ENCODE results near the gene NYAP1. TPM values are rescaled to one million over a fixed set of nuclear protein-coding genes. Genes with fewer than 3 reads are reported as not detected.
"Not testable (repeated sequence)": the region's sequence is repeated elsewhere in the genome, so short reads cannot be mapped to it uniquely, and the experiment has no call there.

The NYAP1 gene
- total RNA-seq: 0.16 TPM

DNA sequence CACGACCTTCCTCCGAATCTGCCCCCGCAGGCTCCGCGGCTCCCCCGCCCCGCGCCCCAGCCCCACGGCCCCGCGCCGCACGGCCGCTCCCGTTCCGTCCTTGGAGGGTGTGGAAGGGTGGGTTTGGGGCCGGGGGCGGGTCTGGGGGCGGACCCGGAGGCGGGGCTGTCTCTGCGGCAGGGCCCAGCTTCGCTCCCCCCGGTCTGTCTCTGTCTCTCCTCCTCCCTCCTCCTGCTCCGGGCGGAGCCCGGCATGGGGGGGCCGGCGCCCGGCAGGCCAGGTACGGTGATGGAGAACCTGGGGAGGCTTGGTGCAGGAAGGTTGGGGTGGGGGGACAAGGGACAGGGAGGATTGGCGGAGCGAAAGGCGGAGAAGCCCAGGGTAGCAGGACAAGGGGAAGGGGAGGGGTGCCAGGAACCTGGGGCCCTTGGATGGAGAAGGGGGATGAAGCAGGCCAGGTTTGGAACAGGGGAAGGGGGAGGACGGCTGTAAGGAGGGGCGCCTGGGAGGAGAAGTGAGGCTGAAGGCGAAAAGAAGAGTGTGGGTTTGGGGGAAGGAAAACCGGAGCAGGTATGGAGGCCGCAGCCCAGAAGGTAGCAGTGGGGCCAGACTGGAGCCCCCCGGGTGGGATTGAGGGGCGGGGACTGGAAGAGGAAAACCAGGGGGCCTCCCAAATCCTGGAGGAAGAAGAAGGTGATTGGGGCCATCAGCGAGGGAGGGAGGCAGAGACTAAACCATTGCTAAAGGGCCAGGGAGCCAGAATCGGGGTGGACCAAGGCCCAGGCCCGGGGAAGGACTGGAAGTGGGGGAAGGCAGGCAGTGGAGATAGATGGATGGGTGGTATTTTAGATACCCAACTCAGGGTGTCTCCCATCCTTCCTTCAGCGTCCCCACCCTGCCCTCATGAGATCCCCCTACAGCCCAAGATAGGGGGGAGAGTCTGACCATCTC is at the start of gene NYAP1:
Gene NYAP1, plus strand, starts transcription at position 206 of the 951 bp plus-strand sequence. CDS start 1,385 bp downstream, outside the sequence.
- peak; percentile 31 for ATAC-seq

DNA sequence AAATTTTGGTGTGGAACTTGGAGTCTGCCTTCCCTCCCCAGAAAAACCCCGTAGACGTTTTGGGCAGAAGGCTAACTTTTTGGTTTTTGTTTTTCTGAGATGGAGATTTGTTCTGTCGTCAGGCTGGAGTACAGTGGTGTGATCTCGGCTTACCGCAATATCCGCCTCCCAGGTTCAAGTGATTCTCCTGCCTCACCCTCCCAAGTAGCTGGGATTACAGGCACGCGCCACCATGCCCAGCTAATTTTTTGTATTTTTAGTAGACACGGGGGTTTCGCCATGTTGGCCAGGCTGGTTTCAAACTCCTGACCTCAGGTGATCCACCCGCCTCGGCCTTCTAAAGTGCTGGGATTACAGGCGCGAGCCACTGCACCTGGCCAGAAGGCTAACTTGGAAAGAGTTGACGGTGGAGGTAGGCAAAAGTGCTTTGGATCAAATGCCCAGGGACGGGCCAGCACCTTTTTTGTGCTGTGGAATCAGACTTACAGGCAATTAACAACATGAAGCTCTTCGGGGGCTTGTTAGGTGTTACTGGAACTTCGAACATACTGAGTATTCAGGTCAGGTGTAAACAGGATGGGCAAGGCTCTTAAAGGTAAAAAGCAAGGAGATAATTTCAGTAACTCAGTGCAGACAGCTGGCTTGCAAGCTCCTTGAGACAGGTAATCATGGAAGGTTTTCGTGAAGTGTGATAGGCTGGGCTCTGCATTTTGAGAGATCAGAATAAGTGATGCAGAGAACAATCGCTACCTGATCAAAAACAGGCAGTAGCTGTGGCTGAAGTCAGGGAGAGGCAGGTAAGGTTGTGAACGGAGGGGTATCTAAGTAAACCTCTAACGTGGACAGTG is 49.2 kb upstream of the NYAP1 start:
- ATAC-seq: no peak

DNA sequence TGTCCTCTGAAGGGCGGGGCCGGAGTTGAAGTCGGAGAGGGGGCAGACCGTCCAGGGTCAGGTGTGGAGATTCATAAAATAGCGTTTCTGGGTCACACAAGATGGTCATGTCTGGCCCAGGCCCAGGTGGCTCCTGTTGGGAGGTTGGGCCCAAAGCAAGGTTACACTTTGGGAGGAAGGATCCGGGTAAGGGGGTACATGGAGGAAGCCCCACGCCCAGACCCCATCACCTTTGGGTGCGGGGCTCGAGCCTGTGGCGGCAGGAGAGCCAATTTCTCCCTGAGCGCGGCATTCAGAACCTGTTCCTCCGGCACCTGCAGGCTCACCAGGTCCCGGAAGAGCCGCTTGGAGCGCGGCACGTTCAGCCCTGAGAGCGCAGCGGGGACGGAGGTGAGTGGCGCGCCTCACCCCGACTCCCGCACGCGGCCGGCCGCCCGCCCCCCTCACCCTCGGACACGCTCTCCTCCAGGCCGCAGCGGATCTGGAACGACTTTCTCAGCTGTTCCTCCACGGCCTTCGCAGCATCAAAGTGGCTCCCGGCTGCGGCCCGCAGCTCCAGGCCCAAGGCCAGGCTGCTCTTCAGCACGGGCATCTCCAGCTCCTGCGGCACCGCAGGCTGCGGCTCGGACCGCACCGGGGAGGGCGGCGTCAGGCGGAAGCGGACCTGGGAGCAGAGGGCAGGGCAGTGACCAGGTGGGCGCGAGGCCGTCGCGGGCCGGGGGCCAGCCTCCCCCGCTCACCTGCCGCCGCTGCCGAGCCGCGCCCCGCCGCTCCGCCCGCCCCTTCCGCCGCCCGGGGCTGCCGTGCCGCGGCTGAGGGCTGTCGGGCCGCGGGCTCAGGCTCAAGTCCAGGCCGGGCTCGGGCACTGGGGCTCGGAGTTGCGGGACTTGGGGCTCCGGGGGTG is 48.1 kb upstream of the NYAP1 start:
- ATAC-seq: peak; percentile 62

DNA sequence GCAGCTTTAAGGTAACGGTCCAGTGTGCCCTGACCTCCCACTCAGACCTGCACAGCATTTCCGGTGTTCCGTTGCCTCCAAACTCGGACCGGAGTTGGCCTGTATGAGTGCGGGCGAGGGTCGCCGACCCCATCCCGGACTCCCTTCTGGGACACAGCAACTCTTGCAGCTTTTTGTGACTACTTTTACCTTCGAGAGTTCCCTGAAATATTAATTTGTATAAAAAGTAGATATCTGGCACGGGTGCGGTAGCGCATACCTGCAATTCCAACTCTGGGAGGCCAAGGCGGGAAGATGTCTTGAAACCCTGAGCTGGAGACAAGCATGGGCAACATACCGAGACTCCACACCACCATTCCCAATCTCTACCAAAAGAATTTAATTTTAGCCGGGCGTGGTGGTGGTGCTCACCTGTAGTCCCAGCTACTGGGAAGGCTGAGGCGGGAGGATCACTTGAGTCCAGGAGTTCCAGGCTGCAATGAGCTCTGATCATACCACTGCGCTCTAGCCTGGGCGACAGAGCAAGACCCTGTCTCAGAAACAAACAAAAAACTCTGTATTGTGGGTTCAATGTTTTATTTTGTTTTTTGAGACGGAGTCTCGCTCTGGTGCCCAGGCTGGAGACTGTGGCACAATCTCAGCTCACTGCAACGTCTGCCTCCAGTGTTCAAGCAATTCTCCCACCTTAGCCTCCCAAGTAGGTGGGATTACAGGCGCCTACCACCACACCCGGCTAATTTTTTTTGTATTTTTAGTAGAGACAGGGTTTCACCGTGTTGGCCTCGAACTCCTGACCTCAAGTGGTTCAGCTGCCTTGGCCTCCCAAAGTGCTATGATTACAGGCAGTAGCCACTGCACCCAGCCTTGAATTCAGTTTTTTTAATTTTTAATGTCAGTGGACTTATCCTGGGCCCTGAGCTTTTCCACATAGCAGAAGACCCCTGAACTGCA is 46.3 kb upstream of the NYAP1 start:
- ATAC-seq: no peak

DNA sequence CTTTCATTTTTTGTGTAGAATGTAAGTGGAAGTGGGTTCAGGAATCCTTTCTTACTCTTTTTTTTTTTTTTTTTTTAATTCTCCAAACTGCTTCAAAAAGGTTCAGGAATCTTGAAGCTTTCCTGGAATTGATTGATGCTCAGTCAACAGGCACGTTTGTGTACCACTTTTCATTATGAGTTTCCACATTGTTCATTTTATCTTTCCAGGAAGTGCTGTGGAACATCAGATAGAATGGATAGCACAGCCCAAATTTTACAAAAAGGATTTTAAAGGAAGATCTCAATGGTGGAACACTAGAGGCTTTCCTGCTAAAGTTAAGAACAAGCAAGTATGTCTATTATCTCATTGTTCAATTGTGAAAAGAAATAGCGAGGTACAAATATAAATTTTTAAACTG is 45.6 kb upstream of the NYAP1 start:
- no peak for ATAC-seq

DNA sequence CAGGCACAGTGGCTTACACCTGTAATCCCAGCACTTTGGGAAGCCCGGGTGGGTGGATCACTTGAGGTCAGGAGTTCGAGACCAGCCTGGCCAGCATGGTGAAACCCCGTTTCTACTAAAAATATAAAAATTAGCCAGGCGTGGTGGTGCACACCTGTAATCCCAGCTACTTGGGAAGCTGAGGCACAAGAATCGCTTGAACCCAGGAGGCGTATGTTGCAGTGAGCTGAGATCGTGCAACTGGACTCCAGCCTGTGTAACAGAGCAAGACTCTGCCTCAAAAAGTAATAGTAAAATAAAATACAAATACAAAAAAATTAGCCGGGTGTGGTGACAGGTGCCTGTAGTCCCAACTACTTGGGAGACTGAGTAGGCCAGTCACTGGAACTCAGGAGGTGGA is 45.0 kb upstream of the NYAP1 start:
- not testable (repeated sequence) for ATAC-seq

DNA sequence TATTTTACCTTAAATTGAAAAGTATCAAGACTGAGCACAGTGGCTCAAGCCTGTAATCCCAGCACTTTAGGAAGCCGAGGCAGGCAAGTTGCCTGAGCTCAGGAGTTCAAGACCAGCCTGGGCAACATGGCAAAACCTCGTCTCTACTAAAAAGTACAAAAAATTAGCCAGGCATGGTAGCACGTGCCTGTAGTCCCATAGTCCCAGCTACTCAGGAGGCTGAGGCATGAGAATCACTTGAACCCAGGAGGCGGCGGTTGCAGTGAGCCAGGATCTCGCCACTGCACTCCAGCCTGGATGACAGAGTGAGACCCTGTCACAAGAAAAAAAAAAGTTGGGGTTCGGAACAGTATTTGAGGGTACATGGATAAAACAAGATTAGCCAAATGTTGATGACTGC is 44.5 kb upstream of the NYAP1 start:
- ATAC-seq: not testable (repeated sequence)

DNA sequence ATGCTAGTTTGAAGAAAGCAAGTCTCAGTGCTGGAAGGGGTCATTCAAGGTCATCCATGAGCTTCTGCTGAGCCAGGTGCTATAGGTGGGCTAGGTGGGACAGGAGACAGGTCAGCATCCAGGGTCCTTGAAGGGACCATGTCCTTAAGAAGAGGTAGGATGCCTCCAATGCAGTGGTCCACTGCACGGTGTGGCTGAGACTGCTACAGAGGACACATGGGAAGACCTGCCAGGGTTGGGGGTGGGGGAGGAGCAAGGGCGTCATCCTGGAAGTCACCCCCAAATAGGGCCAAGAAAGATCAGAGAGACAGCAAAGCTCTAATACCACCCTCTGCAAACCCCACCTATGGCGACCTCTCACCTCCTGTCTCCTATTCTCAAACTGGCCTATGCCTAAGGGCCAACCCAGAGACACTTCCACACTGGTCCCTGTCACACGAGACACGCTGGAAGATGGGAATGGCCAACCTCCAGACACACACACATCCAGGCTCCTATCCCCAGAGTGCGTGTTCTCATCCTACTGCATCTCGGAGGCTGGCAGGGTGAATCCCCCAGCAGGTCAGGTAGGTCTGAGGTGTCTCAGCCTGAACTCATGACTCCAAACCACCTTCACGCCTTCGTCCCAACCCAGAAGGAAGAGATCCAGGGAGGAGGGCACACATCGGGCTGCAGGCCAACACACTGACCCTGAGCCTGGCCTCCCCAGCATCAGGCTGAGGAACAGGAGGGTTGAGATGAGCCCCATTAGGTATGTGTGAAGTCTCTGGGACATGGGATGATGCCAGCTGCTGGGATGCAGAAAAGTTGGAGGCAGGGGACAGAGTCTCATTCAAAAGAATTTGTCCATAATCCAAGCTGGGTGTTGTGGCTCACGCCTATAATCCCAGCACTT is 41.8 kb upstream of the NYAP1 start:
- no peak for ATAC-seq

DNA sequence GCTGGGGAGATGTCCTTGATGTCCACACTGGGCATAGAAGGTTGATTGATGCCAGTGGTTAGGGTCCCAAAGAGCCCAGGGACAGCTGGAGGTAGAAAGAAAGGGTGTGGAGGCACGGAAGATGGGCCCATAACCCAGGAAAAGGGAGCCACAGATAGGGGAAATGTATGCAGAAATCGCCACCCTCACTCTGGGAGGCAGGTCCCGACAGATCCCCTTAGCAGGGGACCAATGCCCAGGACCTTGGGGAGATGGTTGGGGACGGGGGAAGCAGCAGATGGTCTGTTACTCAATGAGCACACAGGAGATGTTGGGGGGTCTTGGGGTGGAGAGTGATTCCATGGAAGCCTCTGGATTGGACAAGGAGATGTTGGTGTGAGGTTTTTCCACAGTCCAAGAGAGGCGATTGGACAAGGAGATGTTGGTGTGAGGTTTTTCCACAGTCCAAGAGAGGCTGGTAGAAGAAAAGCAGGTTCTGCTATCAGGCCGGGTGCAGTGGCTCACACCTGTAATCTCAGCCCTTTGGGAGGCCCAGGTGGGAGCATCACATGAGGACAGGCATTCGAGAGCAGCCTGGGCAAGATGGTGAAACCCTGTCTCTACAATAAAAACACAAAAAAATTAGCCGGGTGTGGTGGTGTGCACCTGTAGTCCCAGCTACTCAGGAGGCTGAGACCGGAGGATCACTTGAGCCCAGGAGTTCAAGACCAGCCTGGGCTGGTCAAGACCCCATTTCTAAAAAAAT is 40.5 kb upstream of the NYAP1 start:
- no peak for ATAC-seq

DNA sequence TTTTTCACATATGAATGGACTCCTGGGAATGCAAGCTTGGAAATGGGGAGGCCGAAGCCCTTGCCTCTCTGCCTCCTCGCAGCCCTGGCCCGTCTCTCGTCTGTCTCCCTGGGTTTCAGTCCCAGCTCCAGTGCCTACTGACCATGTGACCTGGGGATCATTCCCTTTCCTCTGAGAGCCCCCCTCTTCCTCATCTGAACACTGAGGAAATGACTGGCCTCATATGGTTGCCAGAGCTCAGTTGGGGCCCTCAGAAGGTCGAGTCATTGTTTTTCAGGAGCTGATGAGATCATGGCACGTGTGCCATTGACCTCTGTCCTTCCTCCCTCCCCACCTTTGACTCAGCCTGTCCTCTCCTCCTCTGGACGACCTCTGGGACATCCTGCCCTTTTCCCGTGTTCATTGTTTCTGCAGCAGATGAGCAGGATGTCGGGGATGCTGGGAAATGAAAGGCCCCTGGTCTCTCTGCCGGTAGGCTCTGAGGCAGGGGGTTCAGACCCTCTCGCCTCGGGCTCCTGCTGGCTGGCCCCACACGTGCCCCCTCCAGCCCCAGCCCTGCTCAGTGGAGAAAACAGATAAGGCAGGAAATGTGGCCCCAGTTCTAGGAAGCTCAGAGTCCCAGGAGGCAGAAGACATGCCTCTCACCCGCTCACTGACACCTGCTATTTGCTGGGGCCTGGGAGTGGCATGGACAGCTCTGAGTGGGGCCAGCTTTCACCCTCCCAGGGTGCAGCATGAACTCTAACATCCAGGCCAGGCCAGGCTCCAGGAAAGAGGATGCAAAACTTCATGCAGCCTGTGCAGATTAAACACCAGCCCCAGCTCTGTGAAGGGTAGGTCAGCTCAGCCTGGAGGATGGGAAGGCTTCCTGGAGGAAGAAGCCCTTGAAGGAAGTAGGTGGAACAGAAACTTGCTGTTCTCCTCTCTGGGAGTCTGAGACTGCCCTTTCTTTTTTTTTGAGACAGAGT is 39.1 kb upstream of the NYAP1 start:
- ATAC-seq: peak; percentile 63

DNA sequence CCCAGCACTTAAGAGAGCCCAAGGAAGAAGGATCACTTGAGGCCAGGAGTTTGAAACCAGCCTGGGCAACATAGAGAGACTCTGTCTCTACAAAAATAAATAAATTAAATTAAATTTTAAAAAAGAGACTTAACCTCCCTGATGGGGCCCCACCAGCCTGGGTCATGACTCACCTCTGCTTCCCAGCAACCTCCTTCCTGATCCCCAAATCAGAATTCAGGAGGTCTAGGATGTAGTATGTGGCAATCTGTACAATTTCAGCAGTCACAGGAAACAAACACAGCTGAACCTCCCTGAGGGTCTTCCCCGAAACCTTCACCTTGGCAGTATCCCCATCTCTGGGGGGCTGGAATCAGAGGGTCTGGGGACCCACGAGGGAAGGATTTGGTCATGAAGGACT is 37.7 kb upstream of the NYAP1 start:
- ATAC-seq: no peak

DNA sequence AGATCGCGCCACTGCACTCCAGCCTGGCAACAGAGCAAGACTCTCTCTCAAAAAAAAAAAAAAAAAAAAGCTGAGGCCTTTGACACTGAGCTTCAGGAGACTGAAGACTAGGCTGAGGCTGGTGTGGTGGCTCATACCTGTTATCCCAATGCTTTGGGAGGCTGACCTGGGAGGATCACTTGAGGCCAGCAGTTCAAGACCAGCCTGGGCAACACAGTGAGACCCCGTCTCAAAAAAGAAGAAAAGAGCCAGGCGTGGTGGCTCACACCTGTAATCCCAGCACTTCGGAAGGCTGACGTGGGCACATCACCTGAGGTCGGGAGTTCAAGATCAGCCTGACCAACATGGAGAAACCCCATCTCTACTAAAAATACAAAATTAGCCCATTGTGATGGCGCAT is 36.4 kb upstream of the NYAP1 start:
- not testable (repeated sequence) for ATAC-seq

DNA sequence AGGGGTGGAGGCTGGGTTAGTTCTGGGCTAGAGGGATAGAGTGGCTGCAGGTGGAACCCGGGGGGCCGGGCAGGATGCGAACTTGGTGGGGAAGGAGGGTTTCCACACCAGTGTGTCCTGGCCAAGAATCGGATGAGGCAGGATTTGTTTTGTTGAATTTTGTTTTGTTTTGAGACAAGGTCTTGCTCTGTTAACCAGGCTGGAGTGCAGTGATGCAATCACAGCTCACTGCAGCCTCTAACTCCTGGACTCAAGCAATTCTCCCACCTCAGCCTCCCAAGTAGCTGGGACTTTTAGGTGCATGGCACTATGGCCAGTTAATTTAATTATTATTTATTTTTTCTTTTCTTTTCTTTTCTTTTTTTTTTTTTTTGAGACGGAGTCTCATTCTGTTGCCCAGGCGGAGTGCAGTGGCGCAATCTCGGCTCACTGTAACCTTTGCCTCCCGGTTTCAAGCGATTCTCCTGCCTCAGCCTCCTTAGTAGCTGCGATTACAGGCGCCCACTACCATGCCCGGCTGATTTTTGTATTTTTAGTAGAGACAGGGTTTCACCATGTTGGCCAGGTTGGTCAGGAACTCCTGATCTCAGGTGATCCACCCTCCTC is 34.4 kb upstream of the NYAP1 start:
- ATAC-seq: no peak

DNA sequence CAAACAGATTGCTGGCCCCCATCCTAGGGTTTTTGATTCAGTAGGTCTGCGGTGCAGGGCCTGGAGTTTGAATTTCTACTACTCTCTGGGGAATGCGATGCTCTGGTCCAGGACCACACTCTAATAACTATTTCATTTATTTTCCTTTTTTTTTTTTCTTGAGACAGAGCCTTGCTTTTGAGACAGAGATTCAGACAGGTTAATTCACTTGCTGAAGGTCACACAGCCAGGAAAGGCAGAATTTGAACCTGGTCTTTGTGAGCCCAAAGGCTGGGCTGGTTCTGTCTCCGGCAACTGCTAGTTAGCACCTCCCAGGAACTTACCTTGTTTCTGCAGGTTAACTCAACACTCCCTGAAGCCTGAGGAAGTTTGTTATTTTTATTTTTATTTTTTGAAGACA is 31.2 kb upstream of the NYAP1 start:
- ATAC-seq: no peak

DNA sequence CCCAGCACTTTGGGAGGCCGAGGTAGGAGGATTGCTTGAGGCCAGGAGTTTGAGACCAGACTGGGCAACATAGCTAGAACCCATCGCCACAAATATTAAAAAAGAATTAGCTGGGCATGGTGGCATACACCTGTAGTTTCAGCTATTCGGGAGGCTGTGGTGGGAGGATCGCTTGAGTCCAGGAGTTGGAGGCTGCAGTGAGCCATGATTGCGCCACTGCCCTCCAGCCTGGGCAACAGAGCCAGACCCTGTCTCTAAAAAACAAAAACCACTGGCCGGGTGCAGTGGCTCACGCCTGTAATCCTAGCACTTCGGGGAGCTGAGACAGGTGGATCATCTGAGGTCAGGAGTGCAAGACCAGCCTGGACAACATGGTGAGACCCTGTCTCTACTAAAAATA is 29.9 kb upstream of the NYAP1 start:
- not testable (repeated sequence) for ATAC-seq

DNA sequence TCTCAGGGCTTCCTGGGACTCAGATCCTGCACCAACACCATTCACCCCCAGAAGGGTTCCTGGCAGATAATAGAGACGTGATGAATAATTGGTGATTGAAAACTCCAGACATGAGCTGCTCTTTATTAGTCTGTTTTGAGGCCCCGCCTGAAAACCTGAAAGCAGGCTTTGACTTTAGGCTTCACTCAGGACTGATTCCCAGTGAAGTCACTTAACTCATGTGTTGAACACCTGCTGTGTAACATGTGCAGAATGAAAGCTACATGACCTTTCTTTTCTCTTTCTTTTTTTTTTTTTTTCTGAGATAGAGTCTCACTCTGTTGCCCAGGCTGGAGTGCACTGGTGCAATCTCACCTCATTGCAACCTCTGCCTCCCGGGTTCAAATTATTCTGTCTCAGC is 28.5 kb upstream of the NYAP1 start:
- ATAC-seq: no peak

DNA sequence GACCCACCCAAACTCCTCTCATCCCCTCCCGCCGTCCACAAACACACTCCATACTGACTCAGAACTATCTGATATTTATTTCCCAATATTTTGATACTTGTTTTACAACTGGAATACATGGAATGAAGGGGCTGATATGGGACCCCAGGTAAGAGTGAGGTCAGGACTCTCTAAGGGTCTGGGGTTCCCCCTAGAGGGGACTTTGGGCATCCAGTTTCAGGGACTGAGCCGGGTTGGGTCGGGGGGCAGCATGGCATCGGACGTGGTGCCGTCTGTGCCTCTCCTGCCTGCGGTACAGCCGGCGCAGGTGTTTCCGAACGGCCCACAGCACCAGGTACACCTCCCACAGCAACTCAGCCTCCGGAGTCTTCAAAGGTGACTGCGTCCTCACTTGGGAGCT is 27.2 kb upstream of the NYAP1 start:
- peak; percentile 18 for ATAC-seq

DNA sequence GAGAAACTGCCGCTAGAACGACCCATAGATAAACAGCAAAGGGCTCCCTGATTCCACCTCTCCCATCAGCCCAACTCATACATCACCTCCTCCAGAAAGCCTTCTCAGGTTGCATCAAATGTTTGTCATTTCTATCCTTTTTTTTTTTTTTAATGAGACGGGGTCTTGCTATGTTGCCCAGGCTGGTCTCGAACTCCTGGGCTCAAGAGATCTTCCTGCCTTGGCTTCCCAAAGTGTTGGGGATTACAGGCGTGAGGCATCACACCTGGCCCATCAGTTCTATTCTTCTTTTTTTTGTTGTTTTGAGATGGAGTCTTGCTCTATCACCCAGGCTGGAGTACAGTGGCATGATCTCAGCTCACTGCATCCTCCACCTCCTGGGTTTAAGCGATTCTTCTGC is 26.7 kb upstream of the NYAP1 start:
- no peak for ATAC-seq
